ENCODE data around the gene TCAP.
A peak's percentile ranks its signal among the peaks of the same experiment; 100 is the strongest.

TCAP gene

GRCh38 chr17:39652587-39653315 lies 12.4 kb upstream of the TCAP start:
- H3K4me3 Mint-ChIP-seq, result no peak overlapping the region
- no peaks in the 10 kb centered on the region for H3K27me3 Mint-ChIP-seq
- peaks cover 33% of the 10 kb centered on the region for H3K36me3 Mint-ChIP-seq (ENCODE audit: low read depth)
- H3K4me1 Mint-ChIP-seq (ENCODE audit: low read depth), result peaks cover 34% of the 10 kb centered on the region
- peak overlapping the region; percentile 67 for H3K27ac Mint-ChIP-seq
- no peak for DNase-seq
- H3K9me3 Mint-ChIP-seq, result no peaks in the 10 kb centered on the region

- no peaks in the 10 kb centered on the region for H3K9me3 Mint-ChIP-seq
- DNase-seq, result no peak
- no peaks in the 10 kb centered on the region for H3K27me3 Mint-ChIP-seq
- H3K36me3 Mint-ChIP-seq (ENCODE audit: low read depth), result peaks cover 37% of the 10 kb centered on the region
- H3K4me3 Mint-ChIP-seq, result no peak overlapping the region
- H3K27ac Mint-ChIP-seq, result no peak overlapping the region
- H3K4me1 Mint-ChIP-seq (ENCODE audit: low read depth), result peaks cover 38% of the 10 kb centered on the region
Observed at GRCh38 chr17:39653316-39653661, 11.9 kb upstream of the TCAP start.

DNA sequence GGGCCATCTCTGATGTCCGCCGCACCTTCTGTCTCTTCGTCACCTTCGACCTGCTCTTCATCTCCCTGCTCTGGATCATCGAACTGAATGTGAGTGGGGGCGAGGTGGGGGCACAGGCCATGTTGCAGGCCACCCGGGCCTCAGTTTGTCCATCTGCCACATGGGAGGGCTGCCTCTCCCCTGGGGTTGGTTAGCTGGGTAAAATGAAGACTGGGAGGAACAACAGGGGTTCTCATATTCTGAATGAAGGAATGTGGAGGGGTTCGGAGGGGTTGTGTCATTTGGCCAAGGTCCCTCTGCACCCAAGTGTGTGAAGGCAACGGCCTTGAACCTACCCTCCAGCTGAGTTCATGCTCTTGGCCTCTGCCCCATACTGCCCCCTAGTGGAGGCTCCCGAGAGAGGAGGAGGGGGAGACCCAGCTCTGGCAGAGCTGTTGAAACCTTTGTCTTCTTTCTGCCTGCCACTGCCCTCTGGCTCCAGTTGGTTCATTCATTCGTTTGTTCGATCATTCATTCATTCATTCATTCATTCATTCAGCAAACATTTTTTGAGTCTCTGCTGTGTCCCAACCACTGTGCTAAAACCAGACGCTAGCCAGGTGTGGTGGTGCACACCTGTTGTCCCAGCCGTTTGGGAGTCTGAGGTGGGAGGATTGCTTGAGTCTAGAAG lies 11.4 kb upstream of the TCAP start:
- H3K27me3 Mint-ChIP-seq, result no peaks in the 10 kb centered on the region

DNA sequence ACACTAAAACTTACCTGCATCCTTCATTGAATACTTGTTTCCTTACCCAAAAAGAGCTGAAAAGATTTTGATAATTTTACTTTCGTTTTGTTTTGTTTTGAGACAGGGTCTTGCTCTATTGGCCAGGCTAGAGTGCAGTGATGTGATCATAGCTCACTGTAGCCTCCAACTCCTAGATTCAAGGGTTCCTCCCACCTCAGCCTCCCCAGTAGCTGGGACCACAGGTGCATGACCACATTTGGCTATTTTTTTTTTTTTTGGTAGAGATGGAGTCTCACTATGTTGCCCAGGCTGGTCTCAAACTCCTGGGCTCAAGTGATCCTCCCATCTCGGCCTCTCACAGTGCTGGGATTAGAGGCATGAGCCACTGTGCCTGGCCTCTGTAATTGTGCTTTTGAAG lies 10.0 kb upstream of the TCAP start:
- Mint-ChIP-seq H3K9me3 (no peaks in the 10 kb centered on the region), H3K4me3 (no peak overlapping the region), H3K4me1 (ENCODE audit: low read depth) (peaks cover 36% of the 10 kb centered on the region), H3K36me3 (ENCODE audit: low read depth) (peaks cover 49% of the 10 kb centered on the region), H3K27me3 (no peaks in the 10 kb centered on the region), H3K27ac (peak overlapping the region; percentile 66)
- no peak for DNase-seq

More for the DNA sequence above, 11.4 kb upstream of the TCAP start:
- peak; percentile 84 for DNase-seq
- H3K9me3 Mint-ChIP-seq, result no peaks in the 10 kb centered on the region
- peaks cover 40% of the 10 kb centered on the region for H3K4me1 Mint-ChIP-seq (ENCODE audit: low read depth)
- H3K36me3 Mint-ChIP-seq (ENCODE audit: low read depth), result peaks cover 41% of the 10 kb centered on the region
- H3K4me3 Mint-ChIP-seq, result no peak overlapping the region
- no peak overlapping the region for H3K27ac Mint-ChIP-seq

GRCh38 chr17:39658346-39658745 lies 6.8 kb upstream of the TCAP start:
- no peak for DNase-seq
- H3K27ac Mint-ChIP-seq, result no peak overlapping the region
- no peak overlapping the region for H3K4me3 Mint-ChIP-seq
- H3K9me3 Mint-ChIP-seq, result no peaks in the 10 kb centered on the region
- peaks cover 20% of the 10 kb centered on the region for H3K4me1 Mint-ChIP-seq (ENCODE audit: low read depth)
- H3K27me3 Mint-ChIP-seq, result no peaks in the 10 kb centered on the region
- H3K36me3 Mint-ChIP-seq (ENCODE audit: low read depth), result peaks cover 74% of the 10 kb centered on the region

- no peak overlapping the region for H3K4me3 Mint-ChIP-seq
- H3K36me3 Mint-ChIP-seq (ENCODE audit: low read depth), result peaks cover 71% of the 10 kb centered on the region
- H3K4me1 Mint-ChIP-seq (ENCODE audit: low read depth), result peaks cover 17% of the 10 kb centered on the region
- H3K9me3 Mint-ChIP-seq, result no peaks in the 10 kb centered on the region
- no peak overlapping the region for H3K27ac Mint-ChIP-seq
- no peaks in the 10 kb centered on the region for H3K27me3 Mint-ChIP-seq
- DNase-seq, result no peak
Observed at GRCh38 chr17:39658760-39659159, 6.4 kb upstream of the TCAP start.

DNA sequence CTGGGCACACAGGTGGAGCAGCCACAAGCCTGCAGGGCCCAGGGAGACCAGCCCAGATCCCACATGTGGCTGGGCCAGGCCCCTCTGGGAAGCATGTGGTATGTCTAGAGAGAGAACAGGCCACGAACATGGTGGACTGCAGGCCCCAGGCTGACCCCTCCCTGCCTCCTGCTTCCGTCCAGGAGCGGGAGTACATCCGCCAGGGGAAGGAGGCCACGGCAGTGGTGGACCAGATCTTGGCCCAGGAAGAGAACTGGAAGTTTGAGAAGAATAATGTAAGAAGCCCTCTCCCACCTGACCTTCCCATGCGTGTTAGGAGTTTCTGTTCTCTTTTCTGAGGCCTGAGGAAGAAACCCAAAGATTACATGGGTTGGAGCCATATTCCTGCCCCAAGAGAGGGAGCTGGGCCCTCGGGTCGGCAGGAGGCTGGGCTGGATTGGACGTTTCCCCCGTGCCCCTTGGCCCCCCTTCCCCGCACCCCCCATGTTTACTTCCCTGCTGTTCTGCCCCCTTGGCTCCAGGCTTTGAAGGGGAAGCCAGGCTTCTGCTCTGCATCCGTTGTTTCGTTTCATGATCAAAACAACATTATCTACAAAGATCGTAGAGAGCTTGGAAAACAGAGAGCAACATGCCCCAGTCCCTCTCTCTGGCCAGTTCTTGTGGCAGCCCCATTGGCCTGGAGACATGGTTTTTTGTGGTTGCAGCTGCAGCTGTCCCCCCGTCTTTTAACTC lies 5.7 kb upstream of the TCAP start:
- Mint-ChIP-seq H3K27me3 (no peaks in the 10 kb centered on the region), H3K4me3 (no peak overlapping the region), H3K4me1 (ENCODE audit: low read depth) (peaks cover 16% of the 10 kb centered on the region), H3K9me3 (no peaks in the 10 kb centered on the region), H3K27ac (peak overlapping the region; percentile 61), H3K36me3 (ENCODE audit: low read depth) (peaks cover 69% of the 10 kb centered on the region)
- no peak for DNase-seq

- Mint-ChIP-seq H3K27ac (no peak overlapping the region), H3K4me3 (no peak overlapping the region), H3K27me3 (no peaks in the 10 kb centered on the region), H3K9me3 (no peaks in the 10 kb centered on the region), H3K4me1 (ENCODE audit: low read depth) (peaks cover 11% of the 10 kb centered on the region), H3K36me3 (ENCODE audit: low read depth) (peaks cover 64% of the 10 kb centered on the region)
- no peak for DNase-seq
Observed at GRCh38 chr17:39660011-39660360, 5.2 kb upstream of the TCAP start.

- no peak for DNase-seq
- peaks cover 57% of the 10 kb centered on the region for H3K36me3 Mint-ChIP-seq (ENCODE audit: low read depth)
- H3K4me1 Mint-ChIP-seq (ENCODE audit: low read depth), result peaks cover 10% of the 10 kb centered on the region
- peaks cover 2% of the 10 kb centered on the region for H3K27me3 Mint-ChIP-seq
- H3K9me3 Mint-ChIP-seq, result no peaks in the 10 kb centered on the region
- H3K27ac Mint-ChIP-seq, result no peak overlapping the region
- no peak overlapping the region for H3K4me3 Mint-ChIP-seq
Observed at GRCh38 chr17:39660397-39661385, 4.5 kb upstream of the TCAP start.

GRCh38 chr17:39661744-39662541 lies 3.2 kb upstream of the TCAP start:
- Mint-ChIP-seq H3K36me3 (ENCODE audit: low read depth) (peaks cover 53% of the 10 kb centered on the region), H3K27me3 (peaks cover 13% of the 10 kb centered on the region), H3K27ac (no peak overlapping the region), H3K4me3 (no peak overlapping the region), H3K9me3 (no peaks in the 10 kb centered on the region), H3K4me1 (ENCODE audit: low read depth) (peaks cover 12% of the 10 kb centered on the region)
- no peak for DNase-seq

- peaks cover 16% of the 10 kb centered on the region for H3K27me3 Mint-ChIP-seq
- no peaks in the 10 kb centered on the region for H3K9me3 Mint-ChIP-seq
- H3K4me3 Mint-ChIP-seq, result no peak overlapping the region
- H3K4me1 Mint-ChIP-seq (ENCODE audit: low read depth), result peaks cover 12% of the 10 kb centered on the region
- DNase-seq, result no peak
- H3K27ac Mint-ChIP-seq, result no peak overlapping the region
- H3K36me3 Mint-ChIP-seq (ENCODE audit: low read depth), result peaks cover 49% of the 10 kb centered on the region
Observed at GRCh38 chr17:39662551-39663339, 2.4 kb upstream of the TCAP start.

DNA sequence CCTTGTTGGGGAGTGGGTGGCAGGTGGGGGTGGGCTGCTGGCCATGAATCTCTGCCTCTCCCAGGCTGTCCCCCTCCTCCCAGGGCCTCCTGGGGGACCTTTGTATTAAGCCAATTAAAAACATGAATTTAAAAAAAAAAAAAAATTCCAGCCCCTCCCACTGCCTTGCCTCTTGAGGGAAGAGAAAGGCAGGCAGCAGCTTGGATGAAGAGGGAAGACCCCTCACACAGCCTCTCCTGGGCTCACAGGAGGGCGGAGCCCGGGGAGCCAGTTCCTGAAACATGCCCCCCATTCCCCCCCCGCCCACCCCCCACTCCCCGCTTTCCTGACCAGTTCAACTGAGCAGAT lies 1.8 kb upstream of the TCAP start:
- H3K27me3 Mint-ChIP-seq, result peaks cover 19% of the 10 kb centered on the region
- H3K4me3 Mint-ChIP-seq, result no peak overlapping the region
- peaks cover 44% of the 10 kb centered on the region for H3K36me3 Mint-ChIP-seq (ENCODE audit: low read depth)
- H3K9me3 Mint-ChIP-seq, result no peaks in the 10 kb centered on the region
- no peak for DNase-seq
- no peak overlapping the region for H3K27ac Mint-ChIP-seq
- peaks cover 7% of the 10 kb centered on the region for H3K4me1 Mint-ChIP-seq (ENCODE audit: low read depth)
